Adrenal gland (tissue), 12 donors: ENCODE data around the gene FABP7. TPM values are rescaled to one million over a fixed set of nuclear protein-coding genes. Genes with fewer than 3 reads are reported as not detected.

Experiments
- DNase-seq, 7 donors: peaks; one replicate each; pipeline ENCODE4 v3.0.0-alpha.2; 2019 to 2020
- H3K27ac ChIP-seq, 5 donors: fragments of 200-600 bp; sonication (generic) in 4 of 5; 1 replicate in 3 of 5; 2 replicates in 2 of 5; pipeline versions ENCODE4 v1.5.1 to v1.8.0; 2016 to 2020; ENCODE audit warnings: mild to moderate bottlenecking in 1 of 5
- H3K27me3 ChIP-seq: fragments of 200-600 bp; 2 replicates; pipeline ENCODE4 v1.8.0; 2021
- H3K36me3 ChIP-seq, 2 donors: fragments of 200-600 bp; replicated peaks in 1 of 2; 1 replicate in 1 of 2; 2 replicates in 1 of 2; pipeline versions ENCODE4 v1.5.1 to v1.8.0; 2018 to 2022
- H3K4me1 ChIP-seq, 2 donors: fragments of 200-600 bp; replicated peaks in 1 of 2; 1 replicate in 1 of 2; 2 replicates in 1 of 2; pipeline versions ENCODE4 v1.5.1 to v1.8.0; 2018 to 2021
- H3K4me3 ChIP-seq, 4 donors: fragments of 200-600 bp; sonication (generic) in 3 of 4; one replicate each; pipeline ENCODE4 v1.5.1; 2016 to 2018
- H3K9me3 ChIP-seq, 3 donors: fragments of 200-600 bp; sonication (generic) in 1 of 3; replicated peaks in 1 of 3; 1 replicate in 2 of 3; 2 replicates in 1 of 3; pipeline versions ENCODE4 v1.5.1 to v1.8.0; 2016 to 2021
- CTCF ChIP-seq, 6 experiments: fragments of 450-650 bp in 4 of 6; fragments of 200-600 bp in 2 of 6; sonication (generic) in 1 of 6; IDR thresholded peaks; 1 replicate in 5 of 6; 2 replicates in 1 of 6; pipeline versions ENCODE4 v1.5.1 to v1.8.0; 2016 to 2021; ENCODE audit warnings: antibody characterized with exemption in 6 of 6, mild to moderate bottlenecking in 2 of 6, moderate library complexity in 1 of 6
- POLR2A ChIP-seq, 2 donors: fragments of 450-650 bp; IDR thresholded peaks; one replicate each; pipeline ENCODE4 v1.6.1; 2017; ENCODE audit warnings: antibody characterized with exemption in 2 of 2, mild to moderate bottlenecking in 2 of 2, moderate library complexity in 1 of 2
- WGBS, 4 donors: extraction: QIAGEN DNeasy Blood & Tissue Kit in 2 of 4; methylation state at CpG; one replicate each; pipeline versions ENCODE4 v1.1.5 to v1.1.7; 2013 to 2017; 5-methylcytosine and 5-hydroxymethylcytosine counted together
- intact Hi-C, 2 donors: fragments of 100-400 bp; cut with DNase I; formaldehyde crosslinking; loops; one replicate each; pipeline versions ENCODE4 v1.14.1 to v1.15.0; 2022 to 2023
- polyA plus RNA-seq, 3 donors: library from polyadenylated mRNA; stranded (reverse); fragments of 200-250 nt in 2 of 3; fragments of 350-450 nt in 1 of 3; fragmentation: Illumina TruSeq in 1 of 3; extraction: RNeasy Lipid Tissue Mini Kit (QIAGEN cat#74804) in 1 of 3; gene quantifications; one replicate each; pipeline ENCODE4 v1.2.3, GENCODE V29; 2013 to 2014
- small RNA-seq, 2 donors: library from RNA; depleted of rRNA; stranded (forward); fragments of <200 nt; gene quantifications; one replicate each; pipeline ENCODE3, GENCODE V24; 2016
- total RNA-seq, 9 donors: library from RNA; depleted of rRNA in 4 of 9; stranded (reverse); fragments of >200 nt in 4 of 9; fragments of 120-200 nt in 1 of 9; fragmentation: NEBNext Ultra II Directional in 1 of 9; extraction: Animal tissue kit (Norgen Biotek cat#: 25700) in 1 of 9; gene quantifications; one replicate each; pipeline versions ENCODE4 v1.1.0 to v1.2.4, GENCODE V29; 2013 to 2023
- donor health status: healthy with polysubstance abuse.
- donor health status: Bipolar disorder and iron deficiency.
- donor health status: DM: yes; HTN: yes; CAD: no.
- donor health status: DM: no; HTN: no; CAD: no.
- donor health status: DM: no; HTN: no; CAD: no.
- donor health status: DM: yes; HTN: yes; CAD: no.

FABP7 gene
- total and polyA plus RNA-seq, 12 donors = 0.22 TPM; not detected in 11

- no peaks in the 10 kb centered on the region for H3K36me3 ChIP-seq
- intact Hi-C loops = no loop called here
- WGBS, 4 donors = 71 to 78% (median 73%) methylated on average over 3 of the region's 3 CpGs
- no peak overlapping the region for H3K4me3 ChIP-seq
- no peaks in the 10 kb centered on the region for H3K9me3 ChIP-seq
- no peak for DNase-seq
- no peak overlapping the region for H3K27ac ChIP-seq
- no peaks in the 10 kb centered on the region for H3K4me1 ChIP-seq
- no peaks in the 10 kb centered on the region for H3K27me3 ChIP-seq
- TF ChIP-seq CTCF (IDR thresholded peaks at IDR 0.05) (no peak), POLR2A (IDR thresholded peaks at IDR 0.05) (no peak)
These were observed 52.9 kb downstream of the FABP7 start for GRCh38 chr6:122832459-122832858.

- Histone ChIP-seq H3K9me3 (no peaks in the 10 kb centered on the region), H3K27ac (no peak overlapping the region), H3K27me3 (no peaks in the 10 kb centered on the region), H3K4me1 (no peaks in the 10 kb centered on the region), H3K36me3 (no peaks in the 10 kb centered on the region), H3K4me3 (no peak overlapping the region)
- peak in 1 of 7 donors; percentile 54 for DNase-seq
- 77 to 87% (median 83%) methylated on average over 7 of the region's 7 CpGs for WGBS, 4 donors
- TF ChIP-seq POLR2A (IDR thresholded peaks at IDR 0.05) (no peak), CTCF (IDR thresholded peaks at IDR 0.05) (no peak)
- intact Hi-C loops = no loop called here
These were observed 53.5 kb downstream of the FABP7 start for GRCh38 chr6:122833021-122833491.

Small RNA genes lying within 50 kb of the gene (small RNA-seq; reads per million reads assigned to genes)
- 0 reads per million in 2 donors for gene RN7SL564P

Other genes with a start within 250 kb of the FABP7 start
- 1 to 10 TPM in 8 of 9 donors, under 1 TPM in 1; 0.48 to 6.2 (median 2.1) TPM for gene PKIB, start 169.3 kb upstream of the FABP7 start, total RNA-seq
- 1 to 10 TPM; 2.4 to 4.3 (median 2.7) TPM for gene PKIB, start 169.3 kb upstream of the FABP7 start, polyA plus RNA-seq
- gene SMPDL3A, start 9.5 kb downstream of the FABP7 start, total RNA-seq = 10 to 100 TPM; 19.9 to 51.8 (median 34.3) TPM
- 10 to 100 TPM; 10.2 to 42.2 (median 13.6) TPM for gene SMPDL3A, start 9.5 kb downstream of the FABP7 start, polyA plus RNA-seq
- gene CLVS2, start 216.5 kb downstream of the FABP7 start, total RNA-seq = 1 to 10 TPM in 1 of 9 donors, under 1 TPM in 4, not detected in 4; 0.08 to 1.5 (median 0.71) TPM
- gene CLVS2, start 216.5 kb downstream of the FABP7 start, polyA plus RNA-seq = 1 to 10 TPM in 1 of 3 donors, under 1 TPM in 2; 0.07 to 2.0 (median 0.32) TPM